Measurements from ENCODE around the gene GPC1. TPM values are rescaled to one million over a fixed set of nuclear protein-coding genes. Genes with fewer than 3 reads are reported as not detected.

GPC1 gene
- total and polyA plus RNA-seq, 2 of the 4 experiments (the other 2 are of a cell fraction) = 16.0 to 211 TPM

DNA sequence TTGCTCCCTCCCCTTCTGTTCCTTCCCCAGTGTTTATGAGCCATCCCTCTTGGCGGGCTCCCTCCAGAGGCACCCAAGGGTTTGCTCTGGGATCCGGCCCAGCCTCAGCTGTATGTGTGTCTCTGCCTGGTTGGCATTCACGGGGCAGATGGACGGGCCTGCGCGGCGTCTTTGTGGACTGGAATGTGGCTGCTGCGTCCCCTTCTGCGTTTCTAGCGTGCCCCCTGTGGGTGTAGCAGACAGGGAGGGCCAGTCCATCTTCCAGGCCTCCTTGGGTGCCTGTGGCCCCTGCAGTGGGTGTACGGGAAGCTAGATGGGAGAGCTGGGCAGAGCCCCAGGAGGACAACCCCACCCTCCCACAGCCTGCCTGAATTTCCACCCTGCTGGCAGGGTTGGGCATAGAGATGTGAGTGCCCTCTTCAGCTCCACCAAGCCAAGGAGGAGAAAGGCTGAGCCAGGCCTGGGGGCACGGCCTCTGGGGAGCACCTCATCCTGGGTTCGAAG, 15.7 kb downstream of the GPC1 start:
- Histone ChIP-seq H4K8ac (ENCODE audit: low read depth in 2 of 2, low read length in 2 of 2) (no peak overlapping the region), H3K14ac (replicated peaks; ENCODE audit: low read depth, low read length) (no peak overlapping the region), H3K4me2 (ENCODE audit: low read depth, low read length) (no peak overlapping the region), H3K36me3 (ENCODE audit: control insufficient read depth, insufficient read depth, low read length) (peaks cover 3% of the 10 kb centered on the region; the same call in 1 of the 2 replicates), H3K4me3 (ENCODE audit: insufficient read depth, low read depth, low read length) (no peak overlapping the region), H3K56ac (ENCODE audit: extremely low read depth, insufficient read depth, low read length) (no peak overlapping the region), H2BK15ac (ENCODE audit: low read depth, low read length) (no peak overlapping the region), H2AK5ac (ENCODE audit: low read depth, low read length) (no peak overlapping the region), H3K4ac (ENCODE audit: low read depth, low read length) (no peak overlapping the region), H3K4me1 (ENCODE audit: control insufficient read depth, insufficient read depth, low read length) (peaks cover 25% of the 10 kb centered on the region), H2AK9ac (replicated peaks; ENCODE audit: low read depth, low read length, poor library complexity) (peak overlapping the region; percentile 85), H3K27ac (ENCODE audit: insufficient read depth, low read length) (no peak overlapping the region), H2BK5ac (ENCODE audit: low read depth, low read length, poor library complexity, severe bottlenecking) (no peak overlapping the region), H2BK120ac (ENCODE audit: low read depth, low read length) (no peak overlapping the region), H3K9me1 (ENCODE audit: insufficient read depth, low read length) (0 out of 2 replicates have a peak, but pooled peaks cover 9% of the 10 kb centered on the region), H3K9me3 (ENCODE audit: control insufficient read depth, insufficient read depth, low read length) (no peaks in the 10 kb centered on the region), H2AFZ (replicated peaks; ENCODE audit: low read length, poor library complexity) (no peak overlapping the region), H4K91ac (ENCODE audit: insufficient read depth, low read depth, low read length) (no peak overlapping the region), H3K9ac (ENCODE audit: low read depth, low read length) (no peak overlapping the region), H3K79me1 (ENCODE audit: low read depth in 1 of 2, low read length in 2 of 2) (peaks cover 22 to 76% of the 10 kb centered on the region in 2 experiments), H4K5ac (ENCODE audit: low read depth, low read length) (no peak overlapping the region), H4K20me1 (ENCODE audit: insufficient read depth, low read length) (peaks cover 81% of the 10 kb centered on the region), H3K18ac (ENCODE audit: low read depth, low read length) (no peak overlapping the region), H3K27me3 (ENCODE audit: control insufficient read depth, insufficient read depth, low read length) (no peaks in the 10 kb centered on the region), H3K23ac (ENCODE audit: low read depth, low read length) (no peak overlapping the region), H2BK20ac (ENCODE audit: low read depth, low read length) (no peak overlapping the region)
- intact Hi-C loops (cut with micrococcal nuclease) (no loop called here), in situ Hi-C loops (cut with MboI; ENCODE audit: low sequenced_read_pairs) (no loop called here), dilution Hi-C loops (cut with HindIII; ENCODE audit: low sequenced_read_pairs, unreplicated experiment) (no loop called here)
- CTCF ChIA-PET = no interaction called here
- 91% methylated on average over 4 of the region's 13 CpGs; no CpG with 5 or more reads in 1 of the 2 experiments for WGBS, 2 experiments (ENCODE audit: extremely low coverage in 2 of 2, insufficient read length in 1 of 2)
- no peak for ATAC-seq (ENCODE audit: low read depth)
- BruUV-seq (replicated peaks) = no TSS peak
- no peak for TF ChIP-seq MAZ (IDR thresholded peaks at IDR 0.05; ENCODE audit: borderline replicate concordance, low read depth, low read length)
- TF ChIP-seq NFE2L2 (IDR thresholded peaks at IDR 0.05; ENCODE audit: low read depth, low read length) = no peak
- TF ChIP-seq, protein P1, sequence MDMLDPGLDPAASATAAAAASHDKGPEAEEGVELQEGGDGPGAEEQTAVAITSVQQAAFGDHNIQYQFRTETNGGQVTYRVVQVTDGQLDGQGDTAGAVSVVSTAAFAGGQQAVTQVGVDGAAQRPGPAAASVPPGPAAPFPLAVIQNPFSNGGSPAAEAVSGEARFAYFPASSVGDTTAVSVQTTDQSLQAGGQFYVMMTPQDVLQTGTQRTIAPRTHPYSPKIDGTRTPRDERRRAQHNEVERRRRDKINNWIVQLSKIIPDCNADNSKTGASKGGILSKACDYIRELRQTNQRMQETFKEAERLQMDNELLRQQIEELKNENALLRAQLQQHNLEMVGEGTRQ (IDR thresholded peaks at IDR 0.05; ENCODE audit: low read depth, low read length) = no peak
- no peak for TF ChIP-seq RCOR1 (IDR thresholded peaks at IDR 0.05; ENCODE audit: insufficient replicate concordance, low read length)
- TF ChIP-seq RFX5 (IDR thresholded peaks at IDR 0.05; ENCODE audit: low read depth, low read length) = no peak
- no peak for TF ChIP-seq CEBPB (IDR thresholded peaks at IDR 0.05; ENCODE audit: low read depth, low read length)
- no peak for TF ChIP-seq CHD1 (IDR thresholded peaks at IDR 0.05; ENCODE audit: low read depth, low read length)
- TF ChIP-seq, protein P2, sequence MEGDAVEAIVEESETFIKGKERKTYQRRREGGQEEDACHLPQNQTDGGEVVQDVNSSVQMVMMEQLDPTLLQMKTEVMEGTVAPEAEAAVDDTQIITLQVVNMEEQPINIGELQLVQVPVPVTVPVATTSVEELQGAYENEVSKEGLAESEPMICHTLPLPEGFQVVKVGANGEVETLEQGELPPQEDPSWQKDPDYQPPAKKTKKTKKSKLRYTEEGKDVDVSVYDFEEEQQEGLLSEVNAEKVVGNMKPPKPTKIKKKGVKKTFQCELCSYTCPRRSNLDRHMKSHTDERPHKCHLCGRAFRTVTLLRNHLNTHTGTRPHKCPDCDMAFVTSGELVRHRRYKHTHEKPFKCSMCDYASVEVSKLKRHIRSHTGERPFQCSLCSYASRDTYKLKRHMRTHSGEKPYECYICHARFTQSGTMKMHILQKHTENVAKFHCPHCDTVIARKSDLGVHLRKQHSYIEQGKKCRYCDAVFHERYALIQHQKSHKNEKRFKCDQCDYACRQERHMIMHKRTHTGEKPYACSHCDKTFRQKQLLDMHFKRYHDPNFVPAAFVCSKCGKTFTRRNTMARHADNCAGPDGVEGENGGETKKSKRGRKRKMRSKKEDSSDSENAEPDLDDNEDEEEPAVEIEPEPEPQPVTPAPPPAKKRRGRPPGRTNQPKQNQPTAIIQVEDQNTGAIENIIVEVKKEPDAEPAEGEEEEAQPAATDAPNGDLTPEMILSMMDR (conservative IDR thresholded peaks at IDR 0.05; ENCODE audit: low read depth, low read length) = no peak
- TF ChIP-seq, protein P3, sequence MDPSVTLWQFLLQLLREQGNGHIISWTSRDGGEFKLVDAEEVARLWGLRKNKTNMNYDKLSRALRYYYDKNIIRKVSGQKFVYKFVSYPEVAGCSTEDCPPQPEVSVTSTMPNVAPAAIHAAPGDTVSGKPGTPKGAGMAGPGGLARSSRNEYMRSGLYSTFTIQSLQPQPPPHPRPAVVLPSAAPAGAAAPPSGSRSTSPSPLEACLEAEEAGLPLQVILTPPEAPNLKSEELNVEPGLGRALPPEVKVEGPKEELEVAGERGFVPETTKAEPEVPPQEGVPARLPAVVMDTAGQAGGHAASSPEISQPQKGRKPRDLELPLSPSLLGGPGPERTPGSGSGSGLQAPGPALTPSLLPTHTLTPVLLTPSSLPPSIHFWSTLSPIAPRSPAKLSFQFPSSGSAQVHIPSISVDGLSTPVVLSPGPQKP (IDR thresholded peaks at IDR 0.05; ENCODE audit: borderline replicate concordance, low read depth, low read length) = no peak
- no peak for TF ChIP-seq BHLHE40 (IDR thresholded peaks at IDR 0.05; ENCODE audit: low read depth, low read length)
- TF ChIP-seq FOS (IDR thresholded peaks at IDR 0.05; ENCODE audit: low read depth, low read length) = no peak
- no peak for TF ChIP-seq MXI1 (IDR thresholded peaks at IDR 0.05; ENCODE audit: borderline replicate concordance, low read depth, low read length)
- TF ChIP-seq MAFK (IDR thresholded peaks at IDR 0.05; ENCODE audit: low read depth, low read length) = no peak
- no peak for TF ChIP-seq SMC3 (IDR thresholded peaks at IDR 0.05; ENCODE audit: low read depth, low read length)
- POLR2A ChIA-PET (ENCODE audit: unreplicated experiment) = no interaction called here
- DNase-seq = no peak
